DMS53 (cell line): ENCODE measurements around the gene ALOX12.
A peak's percentile ranks its signal among the peaks of the same experiment; 100 is the strongest.
"Not testable (repeated sequence)": the region's sequence is repeated elsewhere in the genome, so short reads cannot be mapped to it uniquely, and the experiment has no call there.

Source experiments
- DNase-seq: peaks from one replicate; lab custom pipeline; 2025; lab: John Stamatoyannopoulos, UW

The ALOX12 gene

DNA sequence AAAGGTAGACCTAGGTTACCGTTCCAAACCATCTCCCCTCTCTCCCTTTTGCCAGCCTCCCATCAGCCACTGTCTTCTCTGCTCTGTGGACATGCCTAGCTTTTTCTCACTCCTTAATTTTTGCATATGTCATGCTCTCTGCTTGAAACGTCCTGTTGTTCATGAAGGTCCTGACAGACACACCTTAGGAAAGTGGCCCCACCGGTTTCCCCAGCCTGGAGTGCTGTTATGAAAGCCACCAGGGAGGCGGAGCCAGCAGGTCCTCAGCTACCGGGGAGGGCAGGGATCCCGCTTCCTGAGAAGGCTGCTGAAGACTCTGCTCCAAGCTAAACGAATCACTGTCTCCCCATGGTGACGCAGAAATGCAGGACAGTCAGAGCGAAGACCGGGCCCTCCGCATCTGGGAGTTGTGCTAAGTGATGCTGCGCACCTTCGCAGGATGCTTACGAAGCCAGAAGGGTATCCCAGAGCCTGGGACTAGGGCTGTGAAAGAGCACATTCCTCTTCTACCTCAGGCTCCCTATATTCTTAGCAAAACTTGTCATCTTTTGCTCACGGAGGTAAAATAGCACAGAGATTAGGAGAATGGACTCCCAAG lies 50.4 kb downstream of the ALOX12 start:
- peak; percentile 96 for DNase-seq

DNA sequence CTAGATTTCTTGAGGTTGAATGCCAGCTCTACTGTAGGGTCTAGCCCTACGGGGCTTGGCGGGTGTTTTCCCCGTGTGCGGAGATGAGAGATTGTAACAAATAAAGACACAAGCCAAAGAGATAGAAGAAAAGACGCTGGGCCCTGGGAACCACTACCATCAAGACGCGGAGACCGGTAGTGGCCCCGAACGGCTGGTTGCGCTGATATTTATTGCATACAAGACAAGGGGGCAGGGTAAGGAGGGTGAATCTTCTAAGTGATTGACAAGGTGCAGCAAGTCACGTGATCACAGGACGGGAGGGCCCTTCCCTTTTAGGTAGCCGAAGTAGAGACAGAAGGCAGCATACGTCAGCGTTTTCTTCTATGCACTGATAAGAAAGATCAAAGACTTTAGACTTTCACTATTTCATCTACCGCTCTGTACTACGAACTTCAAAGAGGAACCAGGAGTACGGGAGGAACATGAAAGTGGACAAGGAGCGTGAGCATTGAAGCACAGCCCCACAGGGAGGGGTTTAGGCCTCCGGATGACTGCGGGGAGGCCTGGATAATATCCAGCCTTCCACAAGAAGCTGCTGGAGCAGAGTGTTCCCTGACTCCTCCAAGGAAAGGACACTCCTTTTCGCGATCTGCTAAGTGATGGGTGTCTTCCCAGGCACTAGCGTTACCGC lies 51.0 kb downstream of the ALOX12 start:
- DNase-seq = peak; percentile 77

DNA sequence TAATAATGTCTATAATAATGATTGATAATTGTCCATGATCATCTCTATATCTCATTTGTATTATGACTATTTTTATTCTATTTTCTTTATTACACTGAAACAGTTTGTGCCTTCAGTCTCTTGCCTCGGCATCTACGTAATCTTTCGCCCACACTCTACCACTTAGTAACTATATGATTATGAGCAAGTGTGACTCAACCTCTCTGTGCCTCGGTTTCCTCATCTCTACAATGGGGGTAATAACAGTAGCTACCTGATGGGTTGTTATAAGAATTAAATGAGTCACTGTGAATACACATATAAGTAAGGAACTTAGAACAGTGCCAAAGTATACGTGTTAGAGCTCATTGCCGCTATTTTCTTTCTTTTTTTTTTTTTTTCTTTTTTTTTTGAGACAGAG lies 51.7 kb downstream of the ALOX12 start:
- DNase-seq = no peak

DNA sequence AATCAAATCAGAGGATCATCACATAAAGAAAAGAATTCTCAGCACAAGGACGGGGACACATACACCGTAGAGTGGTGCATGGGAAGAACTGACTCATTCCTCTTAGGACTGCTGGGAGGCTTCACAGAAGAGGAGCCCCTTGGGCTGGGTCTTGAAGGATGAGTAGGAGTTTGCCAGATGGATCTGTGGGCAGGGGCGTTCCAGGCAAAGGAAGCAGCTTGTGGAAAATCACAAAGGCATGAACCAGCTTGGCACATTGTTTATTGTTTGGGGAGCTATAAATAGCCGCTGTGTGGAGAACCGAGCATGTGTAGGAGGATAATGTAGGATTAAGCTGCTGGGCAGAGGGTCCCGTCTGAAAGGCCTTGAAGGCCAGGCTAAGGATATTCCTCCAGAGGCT lies 53.1 kb downstream of the ALOX12 start:
- DNase-seq = no peak

- DNase-seq = not testable (repeated sequence)
These were observed 54.7 kb downstream of the ALOX12 start for GRCh38 chr17:7050583-7050982.

GRCh38 chr17:7056386-7056785 lies 60.5 kb downstream of the ALOX12 start:
- DNase-seq = no peak

DNA sequence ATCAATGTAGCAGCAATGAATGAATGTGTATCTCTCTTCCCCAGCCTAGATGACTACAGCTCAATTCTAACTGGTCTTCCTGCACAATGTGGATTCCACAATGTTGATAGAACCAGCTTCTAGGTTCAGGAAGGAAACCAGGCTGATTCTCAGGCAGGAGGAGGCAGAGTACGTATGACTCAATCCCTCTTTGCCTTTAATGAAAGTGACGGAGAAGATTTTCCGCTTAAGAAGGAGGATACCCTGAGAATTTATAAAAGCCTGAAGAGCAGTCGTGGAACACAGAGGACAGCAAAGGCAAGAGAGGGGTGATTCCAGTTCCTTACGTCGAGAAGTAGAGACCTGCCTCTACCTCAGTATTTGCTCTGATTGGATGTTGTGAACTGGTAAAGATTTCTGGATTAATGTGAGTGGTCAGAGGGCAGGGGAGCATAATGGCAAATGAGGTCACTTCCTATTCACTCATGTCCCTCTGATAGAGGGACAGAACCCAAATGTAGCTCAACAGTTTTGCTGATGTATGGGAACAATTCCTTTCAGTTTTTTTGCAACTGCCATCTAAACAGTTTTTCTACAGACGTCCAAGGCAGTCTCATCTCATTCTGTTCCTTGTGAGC lies 63.1 kb downstream of the ALOX12 start:
- no peak for DNase-seq
